Gastrocnemius medialis (tissue), 4 donors: ENCODE data around the gene RSPH1. TPM values are rescaled to one million over a fixed set of nuclear protein-coding genes. Genes with fewer than 3 reads are reported as not detected.

Experiments used
- ATAC-seq, 2 donors: fragments of 150-250 bp; one replicate each; pipeline ENCODE4 v1.9.1; 2016
- DNase-seq, 2 donors: peaks; one replicate each; pipeline ENCODE4 v3.0.0-alpha.2; 2019
- H3K27ac ChIP-seq, 4 donors: fragments of 200-600 bp; sonication (generic); 1 replicate in 1 of 4; 2 replicates in 3 of 4; pipeline ENCODE4 v1.5.1; 2016 to 2018; ENCODE audit warnings: mild to moderate bottlenecking in 2 of 4, moderate library complexity in 1 of 4
- H3K27me3 ChIP-seq, 3 donors: fragments of 200-600 bp; sonication (generic) in 2 of 3; 1 replicate in 1 of 3; 2 replicates in 2 of 3; pipeline versions ENCODE4 v1.5.1 to v1.6.0; 2016 to 2019; ENCODE audit warnings: mild to moderate bottlenecking in 1 of 3, moderate library complexity in 1 of 3
- H3K36me3 ChIP-seq, 2 donors: fragments of 200-600 bp; sonication (generic) in 1 of 2; one replicate each; pipeline ENCODE4 v1.5.1; 2017 to 2018
- H3K4me1 ChIP-seq, 2 donors: fragments of 200-600 bp; sonication (generic) in 1 of 2; one replicate each; pipeline ENCODE4 v1.5.1; 2016 to 2017; ENCODE audit warnings: mild to moderate bottlenecking in 2 of 2
- H3K4me3 ChIP-seq, 4 donors: fragments of 200-600 bp; sonication (generic) in 3 of 4; 1 replicate in 1 of 4; 2 replicates in 3 of 4; pipeline ENCODE4 v1.5.1; 2016 to 2019; ENCODE audit warnings: mild to moderate bottlenecking in 2 of 4
- H3K9me3 ChIP-seq, 3 donors: fragments of 200-600 bp; sonication (generic) in 2 of 3; 1 replicate in 1 of 3; 2 replicates in 2 of 3; pipeline ENCODE4 v1.5.1; 2016 to 2019
- CTCF ChIP-seq, 5 experiments: fragments of 450-650 bp in 3 of 5; fragments of 200-600 bp in 2 of 5; sonication (generic) in 2 of 5; IDR thresholded peaks in 4 of 5; conservative IDR thresholded peaks in 1 of 5; 1 replicate in 4 of 5; 2 replicates in 1 of 5; pipeline ENCODE4 v1.5.1; 2016 to 2019; ENCODE audit warnings: antibody characterized with exemption in 5 of 5, mild to moderate bottlenecking in 3 of 5, moderate library complexity in 3 of 5
- POLR2A ChIP-seq, 2 donors: fragments of 450-650 bp; IDR thresholded peaks; one replicate each; pipeline ENCODE4 v1.6.1; 2017; ENCODE audit warnings: antibody characterized with exemption in 2 of 2, mild to moderate bottlenecking in 2 of 2, moderate library complexity in 2 of 2
- in situ Hi-C, 4 donors: fragments of 200-750 bp; cut with MboI; loops; one replicate each; pipeline versions ENCODE4 v1.15.0 to v1.8.0; 2017; ENCODE audit warnings: low sequenced_read_pairs in 4 of 4
- intact Hi-C: fragments of 100-400 bp; cut with DNase I; formaldehyde crosslinking; loops from one replicate; pipeline ENCODE4 v1.15.1; 2023; ENCODE audit warnings: low total_unique reads
- total RNA-seq, 4 donors: library from RNA; depleted of rRNA; stranded (reverse); fragments of >200 nt; gene quantifications; one replicate each; pipeline versions ENCODE4 v1.1.0 to v1.2.3, GENCODE V29; 2016

RSPH1 gene
- total RNA-seq, 4 donors from 2014 or later, result 0.29 TPM; not detected in 3

GRCh38 chr21:42500736-42501135 is 4.7 kb upstream of the RSPH1 start:
- no peak overlapping the region for H3K4me3 ChIP-seq
- ATAC-seq, result no peak
- no peaks in the 10 kb centered on the region for H3K9me3 ChIP-seq
- peaks cover 0 to 5% of the 10 kb centered on the region in 2 donors for H3K4me1 ChIP-seq
- TF ChIP-seq POLR2A (IDR thresholded peaks at IDR 0.05), result no peak
- no peak for TF ChIP-seq CTCF (IDR thresholded peaks at IDR 0.05 in 4 of 5, conservative IDR thresholded peaks at IDR 0.05 in 1 of 5)
- in situ Hi-C loops (no loop called here), intact Hi-C loops (no loop called here)
- no peaks in the 10 kb centered on the region for H3K36me3 ChIP-seq
- no peak overlapping the region for H3K27ac ChIP-seq
- no peak for DNase-seq
- H3K27me3 ChIP-seq, result no peaks in the 10 kb centered on the region

GRCh38 chr21:42500225-42500624 is 4.2 kb upstream of the RSPH1 start:
- Histone ChIP-seq H3K27ac (no peak overlapping the region), H3K4me1 (peaks cover 0 to 5% of the 10 kb centered on the region in 2 donors), H3K27me3 (no peaks in the 10 kb centered on the region), H3K36me3 (no peaks in the 10 kb centered on the region), H3K4me3 (no peak overlapping the region), H3K9me3 (no peaks in the 10 kb centered on the region)
- in situ Hi-C loops (no loop called here), intact Hi-C loops (no loop called here)
- DNase-seq (no peak), ATAC-seq (no peak)
- TF ChIP-seq CTCF (IDR thresholded peaks at IDR 0.05 in 4 of 5, conservative IDR thresholded peaks at IDR 0.05 in 1 of 5) (no peak), POLR2A (IDR thresholded peaks at IDR 0.05) (no peak)

GRCh38 chr21:42499444-42500112 is 3.6 kb upstream of the RSPH1 start:
- no peaks in the 10 kb centered on the region for H3K9me3 ChIP-seq
- in situ Hi-C loops (no loop called here), intact Hi-C loops (no loop called here)
- no peak for ATAC-seq
- H3K4me3 ChIP-seq, result no peak overlapping the region
- DNase-seq, result no peak
- TF ChIP-seq POLR2A (IDR thresholded peaks at IDR 0.05), result no peak
- TF ChIP-seq CTCF (IDR thresholded peaks at IDR 0.05 in 4 of 5, conservative IDR thresholded peaks at IDR 0.05 in 1 of 5), result no peak
- H3K4me1 ChIP-seq, result peaks cover 0 to 5% of the 10 kb centered on the region in 2 donors
- H3K27me3 ChIP-seq, result no peaks in the 10 kb centered on the region
- H3K36me3 ChIP-seq, result no peaks in the 10 kb centered on the region
- H3K27ac ChIP-seq, result no peak overlapping the region

GRCh38 chr21:42498012-42498411 is 2.0 kb upstream of the RSPH1 start:
- no peak for DNase-seq
- intact Hi-C loops, result no loop called here
- in situ Hi-C loops, result no loop called here
- no peak for TF ChIP-seq CTCF (IDR thresholded peaks at IDR 0.05 in 4 of 5, conservative IDR thresholded peaks at IDR 0.05 in 1 of 5)
- TF ChIP-seq POLR2A (IDR thresholded peaks at IDR 0.05), result no peak
- Histone ChIP-seq H3K9me3 (no peaks in the 10 kb centered on the region), H3K4me1 (peaks cover 0 to 5% of the 10 kb centered on the region in 2 donors), H3K27ac (no peak overlapping the region), H3K36me3 (no peaks in the 10 kb centered on the region), H3K27me3 (no peaks in the 10 kb centered on the region), H3K4me3 (no peak overlapping the region)
- ATAC-seq, result no peak

GRCh38 chr21:42496839-42497202 is 797 bp upstream of the RSPH1 start:
- no peak for DNase-seq
- intact Hi-C loops, result loop anchor here (2.0 kb wide), 2 partner anchors 18 to 36 kb away; no protein-coding TSS in a partner anchor
- in situ Hi-C loops, result no loop called here
- Histone ChIP-seq H3K36me3 (no peaks in the 10 kb centered on the region), H3K27me3 (no peaks in the 10 kb centered on the region), H3K4me3 (peak overlapping the region; percentile 66 to 83 (median 76)), H3K9me3 (no peaks in the 10 kb centered on the region), H3K27ac (peak overlapping the region; percentile 83 to 86 (median 85)), H3K4me1 (peaks cover 0 to 5% of the 10 kb centered on the region in 2 donors)
- TF ChIP-seq POLR2A (IDR thresholded peaks at IDR 0.05) (no peak), CTCF (IDR thresholded peaks at IDR 0.05 in 4 of 5, conservative IDR thresholded peaks at IDR 0.05 in 1 of 5) (no peak)
- peak; percentile 16 to 31 for ATAC-seq
